Testis (tissue), 2 donors: Measurements from ENCODE around the gene SLC36A2.

Experiments
- POLR2A ChIP-seq: fragments of 450-650 bp; IDR thresholded peaks from one replicate; pipeline ENCODE4 v1.6.1; 2017; ENCODE audit warnings: antibody characterized with exemption, mild to moderate bottlenecking, moderate library complexity
- TF ChIP-seq, protein P1 (sequence below), 3 experiments: fragments of 450-650 bp in 2 of 3; fragments of 200-600 bp in 1 of 3; sonication (generic) in 1 of 3; IDR thresholded peaks; one replicate each; pipeline ENCODE4 v1.5.1; 2016 to 2019; ENCODE audit warnings: antibody characterized with exemption in 3 of 3, mild to moderate bottlenecking in 2 of 3, moderate library complexity in 1 of 3

DNA sequence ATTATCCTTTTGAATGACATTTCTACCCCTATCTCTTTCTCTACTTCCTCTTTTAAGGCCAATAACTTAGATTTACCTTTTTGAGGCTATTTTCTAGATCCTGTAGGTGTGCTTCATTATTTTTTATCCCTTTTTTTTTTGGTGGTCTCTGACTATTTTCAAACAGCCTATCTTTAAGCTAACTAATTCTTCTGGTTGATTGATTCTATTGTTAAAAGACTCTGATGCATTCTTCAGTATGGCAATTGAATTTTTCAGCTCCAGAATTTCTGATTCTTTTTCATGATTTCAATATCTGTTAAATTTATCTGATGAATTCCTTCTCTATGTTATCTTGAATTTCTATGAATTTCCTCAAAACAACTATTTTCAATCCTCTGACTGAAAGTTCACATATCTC is 36.4 kb downstream of the SLC36A2 start:
- TF ChIP-seq POLR2A = no peak
- TF ChIP-seq, protein P1, sequence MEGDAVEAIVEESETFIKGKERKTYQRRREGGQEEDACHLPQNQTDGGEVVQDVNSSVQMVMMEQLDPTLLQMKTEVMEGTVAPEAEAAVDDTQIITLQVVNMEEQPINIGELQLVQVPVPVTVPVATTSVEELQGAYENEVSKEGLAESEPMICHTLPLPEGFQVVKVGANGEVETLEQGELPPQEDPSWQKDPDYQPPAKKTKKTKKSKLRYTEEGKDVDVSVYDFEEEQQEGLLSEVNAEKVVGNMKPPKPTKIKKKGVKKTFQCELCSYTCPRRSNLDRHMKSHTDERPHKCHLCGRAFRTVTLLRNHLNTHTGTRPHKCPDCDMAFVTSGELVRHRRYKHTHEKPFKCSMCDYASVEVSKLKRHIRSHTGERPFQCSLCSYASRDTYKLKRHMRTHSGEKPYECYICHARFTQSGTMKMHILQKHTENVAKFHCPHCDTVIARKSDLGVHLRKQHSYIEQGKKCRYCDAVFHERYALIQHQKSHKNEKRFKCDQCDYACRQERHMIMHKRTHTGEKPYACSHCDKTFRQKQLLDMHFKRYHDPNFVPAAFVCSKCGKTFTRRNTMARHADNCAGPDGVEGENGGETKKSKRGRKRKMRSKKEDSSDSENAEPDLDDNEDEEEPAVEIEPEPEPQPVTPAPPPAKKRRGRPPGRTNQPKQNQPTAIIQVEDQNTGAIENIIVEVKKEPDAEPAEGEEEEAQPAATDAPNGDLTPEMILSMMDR (IDR thresholded peaks at IDR 0.05) = no peak
